Hepatocyte (in vitro differentiated cells): Measurements from ENCODE around the gene DMD. TPM values are rescaled to one million over a fixed set of nuclear protein-coding genes. Genes with fewer than 3 reads are reported as not detected.

ENCODE experiments used
- DNase-seq: peaks from one replicate; pipeline ENCODE4 v3.0.0-alpha.2; 2016; ENCODE audit warnings: low spot score
- H2AFZ ChIP-seq: fragments of 200-600 bp; sonication (generic); 2 replicates; pipeline ENCODE4 v1.6.0; 2016; ENCODE audit warnings: antibody characterized with exemption, mild to moderate bottlenecking
- H3K27ac ChIP-seq: fragments of 200-600 bp; sonication (generic); 2 replicates; pipeline ENCODE4 v1.5.1; 2016; ENCODE audit warnings: mild to moderate bottlenecking
- H3K27me3 ChIP-seq: fragments of 200-600 bp; sonication (generic); 2 replicates; pipeline ENCODE4 v1.6.1; 2016
- H3K36me3 ChIP-seq: fragments of 200-600 bp; sonication (generic); replicated peaks from 2 replicates; pipeline ENCODE4 v1.5.1; 2016; ENCODE audit warnings: low read depth; ENCODE audit not compliant: insufficient read depth
- H3K4me1 ChIP-seq: fragments of 200-600 bp; sonication (generic); 2 replicates; pipeline ENCODE4 v1.5.1; 2016; ENCODE audit warnings: mild to moderate bottlenecking, moderate library complexity; ENCODE audit not compliant: insufficient read depth
- H3K4me2 ChIP-seq: fragments of 200-600 bp; sonication (generic); 2 replicates; pipeline ENCODE4 v1.6.0; 2016
- H3K4me3 ChIP-seq: fragments of 200-600 bp; sonication (generic); 2 replicates; pipeline ENCODE4 v1.5.1; 2016; ENCODE audit warnings: mild to moderate bottlenecking
- H3K79me2 ChIP-seq: fragments of 200-600 bp; sonication (generic); 2 replicates; pipeline ENCODE4 v1.6.0; 2017; ENCODE audit warnings: mild to moderate bottlenecking
- H3K9me2 ChIP-seq: fragments of 200-600 bp; sonication (generic); replicated peaks from 2 replicates; pipeline ENCODE4 v1.6.0; 2017; ENCODE audit warnings: mild to moderate bottlenecking; ENCODE audit not compliant: insufficient read depth
- H3K9me3 ChIP-seq: fragments of 200-600 bp; sonication (generic); 2 replicates; pipeline ENCODE4 v1.5.1; 2016; ENCODE audit warnings: low read depth, mild to moderate bottlenecking
- H4K20me1 ChIP-seq: fragments of 200-600 bp; sonication (generic); 2 replicates; pipeline ENCODE4 v1.6.0; 2016; ENCODE audit warnings: mild to moderate bottlenecking; ENCODE audit not compliant: insufficient read depth, poor library complexity, severe bottlenecking
- CTCF ChIP-seq: fragments of 200-600 bp; sonication (generic); IDR thresholded peaks from 2 replicates; pipeline ENCODE4 v1.5.1; 2016; ENCODE audit warnings: antibody characterized with exemption, mild to moderate bottlenecking; ENCODE audit not compliant: poor library complexity
- EZH2 ChIP-seq: fragments of 200-600 bp; sonication (generic); IDR thresholded peaks from 2 replicates; pipeline ENCODE4 v1.6.1; 2016; ENCODE audit warnings: antibody characterized with exemption, mild to moderate bottlenecking, borderline replicate concordance
- EZH2phosphoT487 ChIP-seq: fragments of 200-600 bp; sonication (generic); IDR thresholded peaks from one replicate; pipeline ENCODE4 v1.6.1; 2018; ENCODE audit warnings: antibody characterized with exemption, mild to moderate bottlenecking, low read depth, moderate library complexity; ENCODE audit not compliant: unreplicated experiment, severe bottlenecking
- WGBS: methylation state at CpG from one replicate; pipeline ENCODE4 v1.1.6; 2016; ENCODE audit warnings: low lambda C conversion rate; ENCODE audit errors: missing lambda C conversion rate; 5-methylcytosine and 5-hydroxymethylcytosine counted together
- polyA plus RNA-seq: library from polyadenylated mRNA; unstranded; fragments of >200 nt; fragmentation: Nextera tagmentation; extraction: Ambion mirVana; gene quantifications from 2 replicates; pipeline ENCODE4 v1.2.1, GENCODE V29; 2016
- total RNA-seq: library from RNA; depleted of rRNA; stranded (reverse); fragments of >200 nt; gene quantifications from 2 replicates; pipeline ENCODE4 v1.2.3, GENCODE V29; 2014

DMD gene
- total and polyA plus RNA-seq, 2 experiments from 2014 or later: 14.2 to 27.8 TPM

DNA sequence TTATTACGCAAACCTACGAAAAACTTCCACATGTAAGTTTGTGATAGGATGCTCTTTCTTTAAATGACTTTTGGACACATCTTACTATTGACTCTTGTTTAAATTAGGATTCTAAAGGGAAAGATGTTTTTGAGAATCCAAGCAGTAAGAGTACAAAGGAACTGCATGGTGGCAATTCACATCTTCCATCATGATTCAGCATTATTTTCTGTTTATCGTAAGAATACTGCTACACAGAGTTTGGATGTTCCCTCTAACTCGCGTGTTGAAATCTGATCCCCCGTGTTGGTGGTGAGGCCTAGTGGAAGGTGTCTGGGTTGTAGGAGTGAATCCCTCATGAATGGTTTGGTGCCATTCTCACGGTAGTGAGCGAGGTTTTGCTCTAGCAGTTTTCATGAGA lies 1767.7 kb downstream of the DMD start:
- Histone ChIP-seq H3K4me3 (no peak overlapping the region), H2AFZ (no peak overlapping the region), H3K4me2 (no peak overlapping the region), H4K20me1 (no peaks in the 10 kb centered on the region), H3K27me3 (no peaks in the 10 kb centered on the region), H3K9me2 (no peaks in the 10 kb centered on the region), H3K79me2 (no peaks in the 10 kb centered on the region), H3K4me1 (no peaks in the 10 kb centered on the region), H3K9me3 (no peaks in the 10 kb centered on the region), H3K27ac (no peak overlapping the region), H3K36me3 (no peaks in the 10 kb centered on the region)
- DNase-seq: no peak
- WGBS: 89% methylated on average over 8 of the region's 8 CpGs
- TF ChIP-seq EZH2phosphoT487: no peak
- TF ChIP-seq CTCF: no peak
- TF ChIP-seq EZH2: no peak

GRCh38 chrX:31440546-31440945 lies 1770.8 kb downstream of the DMD start:
- no peaks in the 10 kb centered on the region for H3K4me1 ChIP-seq
- no peaks in the 10 kb centered on the region for H3K9me3 ChIP-seq
- H3K4me2 ChIP-seq: no peak overlapping the region
- no peak overlapping the region for H3K27ac ChIP-seq
- no peak for DNase-seq
- WGBS: 98% methylated on average over 2 of the region's 2 CpGs
- H3K36me3 ChIP-seq: no peaks in the 10 kb centered on the region
- H3K79me2 ChIP-seq: no peaks in the 10 kb centered on the region
- no peak overlapping the region for H3K4me3 ChIP-seq
- no peaks in the 10 kb centered on the region for H3K9me2 ChIP-seq
- no peaks in the 10 kb centered on the region for H3K27me3 ChIP-seq
- TF ChIP-seq CTCF: no peak
- TF ChIP-seq EZH2: no peak
- no peak for TF ChIP-seq EZH2phosphoT487
- H4K20me1 ChIP-seq: no peaks in the 10 kb centered on the region
- H2AFZ ChIP-seq: no peak overlapping the region

- no peak overlapping the region for H3K4me2 ChIP-seq
- no peaks in the 10 kb centered on the region for H3K9me2 ChIP-seq
- 52% methylated on average over 3 of the region's 3 CpGs for WGBS
- no peak overlapping the region for H3K27ac ChIP-seq
- TF ChIP-seq EZH2phosphoT487: no peak
- TF ChIP-seq CTCF: no peak
- no peak for TF ChIP-seq EZH2
- no peaks in the 10 kb centered on the region for H3K27me3 ChIP-seq
- no peak overlapping the region for H3K4me3 ChIP-seq
- H3K9me3 ChIP-seq: no peaks in the 10 kb centered on the region
- no peaks in the 10 kb centered on the region for H4K20me1 ChIP-seq
- no peak for DNase-seq
- no peaks in the 10 kb centered on the region for H3K79me2 ChIP-seq
- H3K4me1 ChIP-seq: no peaks in the 10 kb centered on the region
- H2AFZ ChIP-seq: no peak overlapping the region
- H3K36me3 ChIP-seq: no peaks in the 10 kb centered on the region
Observed at GRCh38 chrX:31436424-31436823, 1774.9 kb downstream of the DMD start.

- Histone ChIP-seq H3K27ac (no peak overlapping the region), H3K4me3 (no peak overlapping the region), H4K20me1 (no peaks in the 10 kb centered on the region), H3K4me1 (no peaks in the 10 kb centered on the region), H3K79me2 (no peaks in the 10 kb centered on the region), H3K36me3 (no peaks in the 10 kb centered on the region), H3K9me3 (no peaks in the 10 kb centered on the region), H3K27me3 (no peaks in the 10 kb centered on the region), H2AFZ (no peak overlapping the region), H3K4me2 (peak overlapping the region; percentile 7), H3K9me2 (no peaks in the 10 kb centered on the region)
- TF ChIP-seq EZH2 (no peak), CTCF (no peak), EZH2phosphoT487 (no peak)
- peak; percentile 46 for DNase-seq
- WGBS: 45% methylated on average over 7 of the region's 7 CpGs
Observed at GRCh38 chrX:31435592-31435991, 1775.8 kb downstream of the DMD start.
